ENCODE measurements around the gene MAP2K2.
"Not testable (repeated sequence)": the region's sequence is repeated elsewhere in the genome, so short reads cannot be mapped to it uniquely, and the experiment has no call there.

Gene MAP2K2

GRCh38 chr19:4130744-4131438, 7.0 kb upstream of the MAP2K2 start:
- no peak for DNase-seq (ENCODE audit: low read depth in 1 of 2, low spot score in 1 of 2)

GRCh38 chr19:4129050-4129449, 5.1 kb upstream of the MAP2K2 start:
- DNase-seq (ENCODE audit: low read depth in 1 of 2, low spot score in 1 of 2) = not testable (repeated sequence)

GRCh38 chr19:4127322-4127721, 3.4 kb upstream of the MAP2K2 start:
- not testable (repeated sequence) for DNase-seq (ENCODE audit: low read depth in 1 of 2, low spot score in 1 of 2)

DNA sequence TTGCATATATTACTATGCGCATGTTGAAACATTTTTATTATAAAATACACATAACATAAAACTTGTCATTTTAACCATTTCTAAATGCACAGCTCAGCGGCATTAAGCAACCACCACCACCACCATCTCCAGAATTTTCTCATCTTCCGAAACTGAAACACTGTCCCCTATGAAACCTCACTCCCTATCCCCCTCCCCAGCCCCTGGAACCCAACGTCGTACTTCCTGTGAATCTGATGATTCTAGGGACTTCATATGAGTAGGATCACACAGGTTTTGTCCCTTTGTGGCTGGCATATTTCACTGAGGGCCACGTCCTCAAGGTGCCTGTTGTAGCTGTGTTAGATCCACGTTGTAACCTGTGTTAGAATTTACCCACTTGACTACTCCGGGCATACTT, 716 bp upstream of the MAP2K2 start:
- no peak for DNase-seq (ENCODE audit: low read depth in 1 of 2, low spot score in 1 of 2)

DNA sequence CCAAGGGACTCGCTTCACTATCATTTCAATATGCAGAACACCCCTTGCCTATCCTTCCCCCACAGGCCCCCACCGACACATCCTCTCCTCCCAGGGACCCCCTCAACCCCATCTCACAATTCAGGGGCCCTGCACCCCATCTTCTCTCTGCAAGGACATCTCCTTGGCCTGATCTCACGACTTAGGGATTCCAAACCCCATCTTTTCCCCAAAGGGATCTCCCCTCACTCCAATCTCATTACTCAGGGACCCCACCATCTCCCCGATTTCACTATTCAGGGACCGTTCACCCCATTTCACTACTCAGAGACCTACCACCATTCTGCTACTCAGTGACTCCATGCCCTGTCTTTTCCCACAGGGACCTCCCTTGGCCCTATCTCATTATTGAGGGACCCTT, 1.4 kb downstream of the MAP2K2 start:
- no peak for DNase-seq (ENCODE audit: low read depth in 1 of 2, low spot score in 1 of 2)

DNA sequence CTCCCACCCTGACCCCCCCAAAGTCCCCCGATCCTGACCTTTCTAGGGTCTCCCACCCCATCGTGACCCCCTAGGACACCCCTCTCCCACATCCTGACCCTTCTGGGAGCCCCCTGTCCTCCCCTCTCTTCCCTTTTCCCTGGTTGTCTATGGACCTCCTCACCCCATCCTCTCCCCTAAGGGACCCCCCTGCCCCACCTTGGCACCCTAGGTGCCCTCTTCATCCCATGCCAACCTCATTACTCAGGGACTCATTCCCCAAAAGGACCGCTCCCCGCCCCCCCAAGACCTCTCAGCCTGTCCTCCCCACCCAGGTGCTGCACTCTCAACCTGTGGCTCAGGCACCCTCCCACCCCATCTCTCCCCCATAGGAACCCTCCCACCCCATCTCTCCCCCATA, 2.1 kb downstream of the MAP2K2 start:
- no peak for DNase-seq (ENCODE audit: low read depth in 1 of 2, low spot score in 1 of 2)

GRCh38 chr19:4121273-4121612, 2.7 kb downstream of the MAP2K2 start:
- DNase-seq (ENCODE audit: low read depth in 1 of 2, low spot score in 1 of 2) = no peak

DNA sequence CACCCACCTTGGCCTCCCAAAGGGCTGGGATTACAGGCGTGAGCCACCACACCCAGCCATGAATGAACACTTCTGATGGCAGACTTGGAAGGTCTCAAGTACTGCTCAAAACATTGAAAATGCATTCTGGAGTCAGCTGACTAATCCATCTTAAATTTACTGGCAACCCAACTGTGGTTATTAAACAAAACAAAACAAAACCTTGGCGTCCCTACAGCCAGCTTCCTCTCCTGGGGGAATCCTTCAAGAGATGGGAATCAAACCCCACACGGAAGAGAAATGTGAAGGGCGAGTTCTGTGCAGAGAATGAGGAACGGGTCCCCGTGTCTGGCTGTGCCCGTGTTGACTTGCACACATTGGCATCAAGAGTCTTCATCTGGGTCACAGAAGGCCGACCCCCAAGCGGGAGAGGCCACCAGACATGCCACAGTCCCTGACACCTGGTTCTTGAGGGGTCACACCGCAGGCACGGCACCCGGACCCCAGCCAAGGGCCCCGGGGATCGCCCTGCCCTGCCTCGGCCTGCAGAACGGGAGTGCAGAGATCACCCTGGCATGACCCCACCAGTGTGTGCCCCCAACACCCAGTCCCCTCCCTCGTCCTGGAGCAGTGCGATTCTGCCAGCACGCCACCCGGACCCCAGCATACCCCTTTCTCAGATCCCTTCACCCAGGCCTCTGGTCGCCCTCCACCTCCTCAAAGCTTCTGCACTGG, 3.2 kb downstream of the MAP2K2 start:
- no peak for DNase-seq (ENCODE audit: low read depth in 1 of 2, low spot score in 1 of 2)

- no peak for DNase-seq (ENCODE audit: low read depth in 1 of 2, low spot score in 1 of 2)
These were observed 4.2 kb downstream of the MAP2K2 start for GRCh38 chr19:4119763-4120162.

GRCh38 chr19:4115818-4116385, 8.0 kb downstream of the MAP2K2 start:
- DNase-seq (ENCODE audit: low read depth in 1 of 2, low spot score in 1 of 2) = no peak

DNA sequence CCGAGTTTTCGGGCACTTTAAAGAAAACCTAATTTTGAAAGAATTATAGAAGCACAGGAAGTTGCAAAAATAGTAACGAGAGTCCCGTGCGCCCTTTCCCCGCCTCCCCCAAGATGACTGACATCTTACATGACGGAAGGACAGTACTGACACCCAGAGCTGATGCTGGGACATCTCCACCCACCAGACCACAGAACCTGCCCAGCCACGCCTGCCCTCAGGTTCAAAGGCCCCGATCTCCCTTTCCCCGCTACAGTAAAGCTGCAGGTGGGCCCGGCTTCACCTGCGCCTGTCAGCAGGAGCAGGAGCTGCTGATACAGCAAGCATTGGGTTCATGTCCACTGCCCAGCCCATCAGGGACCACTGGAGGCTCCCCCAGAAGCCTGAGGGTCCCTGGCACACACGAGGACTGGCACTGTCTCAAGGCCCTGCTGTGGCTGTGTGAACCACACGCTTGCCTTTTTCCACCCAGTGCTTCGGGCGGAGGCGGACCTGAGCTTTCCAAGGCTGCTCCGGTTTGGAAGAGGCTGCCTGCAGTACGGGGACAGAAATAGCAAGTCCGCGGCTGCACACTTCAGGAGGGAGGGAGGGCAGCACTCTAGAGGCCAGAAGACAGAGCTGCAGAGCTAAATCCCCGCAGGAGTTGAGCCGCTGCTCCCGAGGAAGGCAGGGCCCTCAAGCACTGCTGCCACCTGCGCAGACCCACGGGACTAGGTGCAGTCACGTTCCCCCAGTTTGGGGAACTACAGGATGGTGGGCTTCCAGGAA, 8.7 kb downstream of the MAP2K2 start:
- peak; percentile 24 to 25 for DNase-seq (ENCODE audit: low read depth in 1 of 2, low spot score in 1 of 2)

- DNase-seq (ENCODE audit: low read depth in 1 of 2, low spot score in 1 of 2) = no peak
These were observed 9.7 kb downstream of the MAP2K2 start for GRCh38 chr19:4114181-4114580.

GRCh38 chr19:4113398-4114088, 10.4 kb downstream of the MAP2K2 start:
- no peak for DNase-seq (ENCODE audit: low read depth in 1 of 2, low spot score in 1 of 2)

- no peak for DNase-seq (ENCODE audit: low read depth in 1 of 2, low spot score in 1 of 2)
These were observed 11.6 kb downstream of the MAP2K2 start for GRCh38 chr19:4112367-4112766.

- no peak for DNase-seq (ENCODE audit: low read depth in 1 of 2, low spot score in 1 of 2)
These were observed 14.3 kb downstream of the MAP2K2 start for GRCh38 chr19:4109626-4109945.

DNA sequence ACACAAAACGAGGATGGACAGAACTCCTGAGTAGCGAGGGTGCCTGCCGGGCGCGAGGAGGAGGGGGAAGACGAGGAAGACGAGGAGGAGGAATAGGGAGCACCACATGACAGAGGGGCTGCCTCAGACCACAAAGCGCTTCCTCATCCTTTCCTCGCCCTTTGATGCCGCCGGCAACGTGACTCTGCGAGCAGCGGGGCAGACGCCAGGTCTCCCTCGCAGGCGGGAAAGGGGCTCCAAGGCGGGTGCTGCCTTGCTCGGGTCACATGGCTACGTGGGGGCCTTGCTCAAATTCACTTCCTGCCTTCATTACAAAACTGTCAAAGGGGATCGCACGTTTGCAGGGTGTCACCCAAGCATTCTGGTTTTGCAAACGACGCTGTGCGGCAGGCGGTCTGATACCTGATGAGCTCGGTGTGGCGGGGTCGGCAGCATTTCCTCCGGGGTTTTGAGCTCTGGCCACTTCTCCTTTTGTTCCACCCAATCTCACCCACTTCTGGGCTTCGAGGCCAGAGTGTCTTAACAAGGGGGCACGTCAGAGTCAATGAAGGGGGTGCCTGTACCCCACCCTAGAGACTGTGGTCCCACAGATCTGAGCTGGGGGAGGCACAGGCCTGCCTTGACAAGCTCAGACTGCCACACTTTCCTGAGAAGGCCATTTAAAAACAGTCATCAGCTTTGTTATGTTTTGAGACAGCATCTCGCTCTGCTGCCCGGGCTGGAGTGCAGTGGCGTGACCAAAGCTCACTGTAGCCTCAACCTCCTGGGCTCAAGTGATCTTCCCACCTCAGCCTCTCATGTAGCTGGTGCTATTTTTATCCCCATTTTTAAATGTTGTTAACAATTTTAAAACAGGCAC, 14.9 kb downstream of the MAP2K2 start:
- peak; percentile 40 to 43 for DNase-seq (ENCODE audit: low read depth in 1 of 2, low spot score in 1 of 2)

- no peak for DNase-seq (ENCODE audit: low read depth in 1 of 2, low spot score in 1 of 2)
These were observed 20.9 kb downstream of the MAP2K2 start for GRCh38 chr19:4103080-4103433.

GRCh38 chr19:4102339-4103079, 21.4 kb downstream of the MAP2K2 start:
- DNase-seq (ENCODE audit: low read depth in 1 of 2, low spot score in 1 of 2) = no peak

GRCh38 chr19:4101496-4101770, 22.5 kb downstream of the MAP2K2 start:
- no peak for DNase-seq (ENCODE audit: low read depth in 1 of 2, low spot score in 1 of 2)

Data from activated T-helper 1 cell treated with anti-CD3 and anti-CD28 coated beads, Interleukin-2, amount 50 U/mL, for 16 hours (primary cell).